ENCODE results near the gene PRKCH.

PRKCH gene

GRCh38 chr14:61468063-61468825 is 146.9 kb downstream of the PRKCH start:
- Histone ChIP-seq H3K14ac (ENCODE audit: low read length) (no peak overlapping the region), H3K4me2 (ENCODE audit: insufficient read depth, low read length, poor library complexity, severe bottlenecking) (no peak overlapping the region), H2BK15ac (ENCODE audit: low read length) (no peak overlapping the region), H3K27me3 (ENCODE audit: control insufficient read depth in 3 of 3, insufficient read depth in 3 of 3, low read depth in 1 of 3, low read length in 3 of 3) (no peaks in the 10 kb centered on the region), H2BK120ac (ENCODE audit: low read depth, low read length) (no peak overlapping the region), H3K36me3 (replicated peaks in 1 of 2; ENCODE audit: control insufficient read depth in 2 of 2, insufficient read depth in 2 of 2, low read length in 2 of 2) (no peaks in the 10 kb centered on the region), H4K91ac (ENCODE audit: low read depth, low read length, poor library complexity) (no peak overlapping the region), H3K18ac (ENCODE audit: low read length) (no peak overlapping the region), H3K23ac (ENCODE audit: low read depth, low read length, poor library complexity) (no peak overlapping the region), H2AK5ac (ENCODE audit: low read depth, low read length) (no peak overlapping the region), H3K4ac (ENCODE audit: low read length) (no peak overlapping the region), H3K4me3 (ENCODE audit: low read length in 2 of 2) (no peak overlapping the region), H3K9me3 (replicated peaks in 1 of 2; ENCODE audit: control insufficient read depth in 2 of 2, insufficient read depth in 1 of 2, low read depth in 1 of 2, low read length in 2 of 2) (no peaks in the 10 kb centered on the region), H3K79me1 (ENCODE audit: low read depth, low read length) (no peaks in the 10 kb centered on the region), H3K27ac (replicated peaks; ENCODE audit: low read length) (no peak overlapping the region), H2BK5ac (ENCODE audit: low read length) (no peak overlapping the region), H3K4me1 (ENCODE audit: control insufficient read depth in 2 of 2, insufficient read depth in 1 of 2, low read depth in 1 of 2, low read length in 2 of 2) (peaks cover 15 to 17% of the 10 kb centered on the region in 2 donors), H2AFZ (ENCODE audit: low read length) (no peak overlapping the region), H2BK12ac (ENCODE audit: low read length) (no peak overlapping the region), H4K8ac (ENCODE audit: low read depth, low read length) (no peak overlapping the region), H3K9ac (ENCODE audit: low read depth, low read length, poor library complexity) (no peak overlapping the region)
- DNase-seq (ENCODE audit: low spot score) = no peak
- no CpG with 5 or more reads among the region's 7 CpGs for WGBS, 2 donors (ENCODE audit: extremely low coverage in 2 of 2, insufficient read length in 2 of 2, insufficient replicate concordance in 1 of 2)

DNA sequence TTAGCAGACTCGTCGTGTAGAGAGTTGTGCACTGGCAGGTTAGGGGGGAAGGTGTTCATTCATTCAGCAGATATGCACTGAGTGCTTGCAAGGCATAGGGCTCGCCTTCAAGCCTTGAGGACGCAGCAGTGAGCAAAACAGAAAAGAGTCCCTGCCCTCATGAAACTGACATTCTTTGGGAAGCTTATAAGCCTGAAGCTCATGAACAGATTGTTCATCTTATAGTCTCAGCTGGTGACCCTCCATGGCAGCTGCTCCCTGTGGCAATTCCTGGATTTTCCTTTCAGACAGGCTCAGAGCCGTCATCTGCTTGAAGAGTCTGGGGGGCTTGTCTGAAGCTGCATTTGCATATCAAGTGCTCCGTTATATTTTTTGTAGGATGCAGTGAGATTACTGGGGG is 148.4 kb downstream of the PRKCH start:
- Histone ChIP-seq H3K23ac (ENCODE audit: low read depth, low read length, poor library complexity) (no peak overlapping the region), H3K36me3 (replicated peaks in 1 of 2; ENCODE audit: control insufficient read depth in 2 of 2, insufficient read depth in 2 of 2, low read length in 2 of 2) (no peaks in the 10 kb centered on the region), H2AFZ (ENCODE audit: low read length) (peak overlapping the region; percentile 77), H3K9me3 (replicated peaks in 1 of 2; ENCODE audit: control insufficient read depth in 2 of 2, insufficient read depth in 1 of 2, low read depth in 1 of 2, low read length in 2 of 2) (no peaks in the 10 kb centered on the region), H4K8ac (ENCODE audit: low read depth, low read length) (no peak overlapping the region), H2BK12ac (ENCODE audit: low read length) (no peak overlapping the region), H3K14ac (ENCODE audit: low read length) (no peak overlapping the region), H3K27me3 (ENCODE audit: control insufficient read depth in 3 of 3, insufficient read depth in 3 of 3, low read depth in 1 of 3, low read length in 3 of 3) (no peaks in the 10 kb centered on the region), H2BK5ac (ENCODE audit: low read length) (no peak overlapping the region), H4K91ac (ENCODE audit: low read depth, low read length, poor library complexity) (no peak overlapping the region), H3K4me1 (ENCODE audit: control insufficient read depth in 2 of 2, insufficient read depth in 1 of 2, low read depth in 1 of 2, low read length in 2 of 2) (peaks cover 15 to 17% of the 10 kb centered on the region in 2 donors), H3K18ac (ENCODE audit: low read length) (no peak overlapping the region), H2AK5ac (ENCODE audit: low read depth, low read length) (no peak overlapping the region), H3K9ac (ENCODE audit: low read depth, low read length, poor library complexity) (no peak overlapping the region), H2BK120ac (ENCODE audit: low read depth, low read length) (no peak overlapping the region), H3K4ac (ENCODE audit: low read length) (no peak overlapping the region), H2BK15ac (ENCODE audit: low read length) (no peak overlapping the region), H3K79me1 (ENCODE audit: low read depth, low read length) (no peaks in the 10 kb centered on the region), H3K27ac (replicated peaks; ENCODE audit: low read length) (no peak overlapping the region), H3K4me3 (ENCODE audit: low read length in 2 of 2) (peak overlapping the region in 1 of 2 donors; percentile 18), H3K4me2 (ENCODE audit: insufficient read depth, low read length, poor library complexity, severe bottlenecking) (no peak overlapping the region)
- WGBS, 2 donors (ENCODE audit: extremely low coverage in 2 of 2, insufficient read length in 2 of 2, insufficient replicate concordance in 1 of 2) = no CpG with 5 or more reads among the region's 6 CpGs
- no peak for DNase-seq (ENCODE audit: low spot score)

GRCh38 chr14:61470261-61470960 is 149.0 kb downstream of the PRKCH start:
- Histone ChIP-seq H3K9ac (ENCODE audit: low read depth, low read length, poor library complexity) (no peak overlapping the region), H3K27me3 (ENCODE audit: control insufficient read depth in 3 of 3, insufficient read depth in 3 of 3, low read depth in 1 of 3, low read length in 3 of 3) (no peaks in the 10 kb centered on the region), H3K23ac (ENCODE audit: low read depth, low read length, poor library complexity) (no peak overlapping the region), H2AK5ac (ENCODE audit: low read depth, low read length) (no peak overlapping the region), H2BK12ac (ENCODE audit: low read length) (no peak overlapping the region), H3K36me3 (replicated peaks in 1 of 2; ENCODE audit: control insufficient read depth in 2 of 2, insufficient read depth in 2 of 2, low read length in 2 of 2) (no peaks in the 10 kb centered on the region), H3K9me3 (replicated peaks in 1 of 2; ENCODE audit: control insufficient read depth in 2 of 2, insufficient read depth in 1 of 2, low read depth in 1 of 2, low read length in 2 of 2) (no peaks in the 10 kb centered on the region), H2BK120ac (ENCODE audit: low read depth, low read length) (no peak overlapping the region), H2AFZ (ENCODE audit: low read length) (peak overlapping the region; percentile 77), H4K8ac (ENCODE audit: low read depth, low read length) (no peak overlapping the region), H4K91ac (ENCODE audit: low read depth, low read length, poor library complexity) (no peak overlapping the region), H3K4me3 (ENCODE audit: low read length in 2 of 2) (peak overlapping the region in 1 of 2 donors; percentile 18), H3K14ac (ENCODE audit: low read length) (no peak overlapping the region), H3K79me1 (ENCODE audit: low read depth, low read length) (no peaks in the 10 kb centered on the region), H3K4ac (ENCODE audit: low read length) (no peak overlapping the region), H3K27ac (replicated peaks; ENCODE audit: low read length) (no peak overlapping the region), H3K18ac (ENCODE audit: low read length) (no peak overlapping the region), H2BK15ac (ENCODE audit: low read length) (no peak overlapping the region), H2BK5ac (ENCODE audit: low read length) (no peak overlapping the region), H3K4me1 (ENCODE audit: control insufficient read depth in 2 of 2, insufficient read depth in 1 of 2, low read depth in 1 of 2, low read length in 2 of 2) (peaks cover 15 to 17% of the 10 kb centered on the region in 2 donors), H3K4me2 (ENCODE audit: insufficient read depth, low read length, poor library complexity, severe bottlenecking) (peak overlapping the region; percentile 46)
- WGBS, 2 donors (ENCODE audit: extremely low coverage in 2 of 2, insufficient read length in 2 of 2, insufficient replicate concordance in 1 of 2) = no CpG with 5 or more reads among the region's 13 CpGs
- peak; percentile 23 for DNase-seq (ENCODE audit: low spot score)

GRCh38 chr14:61470961-61471293 is 149.5 kb downstream of the PRKCH start:
- no peak overlapping the region for H4K91ac ChIP-seq (ENCODE audit: low read depth, low read length, poor library complexity)
- H3K14ac ChIP-seq (ENCODE audit: low read length) = no peak overlapping the region
- no peak overlapping the region for H3K4me2 ChIP-seq (ENCODE audit: insufficient read depth, low read length, poor library complexity, severe bottlenecking)
- no peak overlapping the region for H3K18ac ChIP-seq (ENCODE audit: low read length)
- no peak overlapping the region for H2BK5ac ChIP-seq (ENCODE audit: low read length)
- no peaks in the 10 kb centered on the region for H3K27me3 ChIP-seq (ENCODE audit: control insufficient read depth in 3 of 3, insufficient read depth in 3 of 3, low read depth in 1 of 3, low read length in 3 of 3)
- no peak overlapping the region for H2BK15ac ChIP-seq (ENCODE audit: low read length)
- H3K79me1 ChIP-seq (ENCODE audit: low read depth, low read length) = no peaks in the 10 kb centered on the region
- peak overlapping the region; percentile 77 for H2AFZ ChIP-seq (ENCODE audit: low read length)
- no peak overlapping the region for H3K23ac ChIP-seq (ENCODE audit: low read depth, low read length, poor library complexity)
- H3K4ac ChIP-seq (ENCODE audit: low read length) = no peak overlapping the region
- H3K4me3 ChIP-seq (ENCODE audit: low read length in 2 of 2) = peak overlapping the region in 1 of 2 donors; percentile 18
- H3K9ac ChIP-seq (ENCODE audit: low read depth, low read length, poor library complexity) = no peak overlapping the region
- no peaks in the 10 kb centered on the region for H3K36me3 ChIP-seq (replicated peaks in 1 of 2; ENCODE audit: control insufficient read depth in 2 of 2, insufficient read depth in 2 of 2, low read length in 2 of 2)
- no CpG with 5 or more reads among the region's 3 CpGs for WGBS, 2 donors (ENCODE audit: extremely low coverage in 2 of 2, insufficient read length in 2 of 2, insufficient replicate concordance in 1 of 2)
- no peak overlapping the region for H2BK12ac ChIP-seq (ENCODE audit: low read length)
- peaks cover 15 to 17% of the 10 kb centered on the region in 2 donors for H3K4me1 ChIP-seq (ENCODE audit: control insufficient read depth in 2 of 2, insufficient read depth in 1 of 2, low read depth in 1 of 2, low read length in 2 of 2)
- H3K9me3 ChIP-seq (replicated peaks in 1 of 2; ENCODE audit: control insufficient read depth in 2 of 2, insufficient read depth in 1 of 2, low read depth in 1 of 2, low read length in 2 of 2) = no peaks in the 10 kb centered on the region
- no peak overlapping the region for H4K8ac ChIP-seq (ENCODE audit: low read depth, low read length)
- no peak overlapping the region for H2AK5ac ChIP-seq (ENCODE audit: low read depth, low read length)
- no peak overlapping the region for H3K27ac ChIP-seq (replicated peaks; ENCODE audit: low read length)
- DNase-seq (ENCODE audit: low spot score) = no peak
- no peak overlapping the region for H2BK120ac ChIP-seq (ENCODE audit: low read depth, low read length)

Data from neuronal stem cell (in vitro differentiated cells).